Right ventricle myocardium superior (tissue), 1 donor: ENCODE data around the gene TMEM217. TPM values are rescaled to one million over a fixed set of nuclear protein-coding genes. Genes with fewer than 3 reads are reported as not detected.

ENCODE experiments used
- ATAC-seq: fragments of 200-7000 bp; cut with Tn5 transposase; one replicate; pipeline ENCODE4 v1.9.1; 2020; ENCODE audit warnings: mild to moderate bottlenecking; ENCODE audit not compliant: poor library complexity
- DNase-seq: peaks from one replicate; pipeline ENCODE4 v3.0.0-alpha.2; 2020
- intact Hi-C: fragments of 100-400 bp; cut with DNase I; formaldehyde crosslinking; loops from one replicate; pipeline ENCODE4 v1.11.2; 2022
- total RNA-seq: library from RNA; stranded (reverse); fragmentation: NEBNext Ultra II Directional; extraction: Animal tissue kit (Norgen Biotek cat#: 25700); gene quantifications from one replicate; pipeline ENCODE4 v1.2.1, GENCODE V29; 2021
- donor health status: DM: no; HTN: yes; CAD: no; lungs with severe emphysema.

The TMEM217 gene
- total RNA-seq, 1 donor from 2014 or later = not detected

GRCh38 chr6:37283268-37283667 lies 25.3 kb upstream of the TMEM217 start:
- ATAC-seq (no peak), DNase-seq (no peak)
- intact Hi-C loops = no loop called here

GRCh38 chr6:37282371-37282770 lies 24.4 kb upstream of the TMEM217 start:
- intact Hi-C loops = no loop called here
- ATAC-seq (no peak), DNase-seq (no peak)

GRCh38 chr6:37280162-37280887 lies 22.4 kb upstream of the TMEM217 start:
- intact Hi-C loops = no loop called here
- DNase-seq (no peak), ATAC-seq (no peak)

GRCh38 chr6:37279366-37280134 lies 21.6 kb upstream of the TMEM217 start:
- no peak for DNase-seq
- peak; percentile 78 for ATAC-seq
- intact Hi-C loops = no loop called here

- ATAC-seq (no peak), DNase-seq (no peak)
- intact Hi-C loops = no loop called here
Measured at GRCh38 chr6:37277001-37277409, 19.1 kb upstream of the TMEM217 start.

- DNase-seq (no peak), ATAC-seq (no peak)
- intact Hi-C loops = no loop called here
Measured at GRCh38 chr6:37275350-37275749, 17.4 kb upstream of the TMEM217 start.

GRCh38 chr6:37273690-37274089 lies 15.7 kb upstream of the TMEM217 start:
- intact Hi-C loops = no loop called here
- DNase-seq (no peak), ATAC-seq (no peak)

- no peak for ATAC-seq
- intact Hi-C loops = no loop called here
- DNase-seq = no peak
Measured at GRCh38 chr6:37272834-37273566, 15.1 kb upstream of the TMEM217 start.

- ATAC-seq (no peak), DNase-seq (no peak)
- intact Hi-C loops = no loop called here
Measured at GRCh38 chr6:37269105-37269504, 11.2 kb upstream of the TMEM217 start.

- intact Hi-C loops = no loop called here
- no peak for ATAC-seq
- DNase-seq = no peak
Measured at GRCh38 chr6:37265860-37266259, 7.9 kb upstream of the TMEM217 start.

GRCh38 chr6:37265001-37265400 lies 7.1 kb upstream of the TMEM217 start:
- intact Hi-C loops = no loop called here
- ATAC-seq = no peak
- no peak for DNase-seq

- ATAC-seq = no peak
- no peak for DNase-seq
- intact Hi-C loops = no loop called here
Measured at GRCh38 chr6:37262446-37263026, 4.6 kb upstream of the TMEM217 start.

GRCh38 chr6:37261198-37261597 lies 3.3 kb upstream of the TMEM217 start:
- intact Hi-C loops = no loop called here
- ATAC-seq (no peak), DNase-seq (no peak)

GRCh38 chr6:37260444-37260843 lies 2.5 kb upstream of the TMEM217 start:
- intact Hi-C loops = no loop called here
- ATAC-seq = no peak

GRCh38 chr6:37260040-37260439 lies 2.1 kb upstream of the TMEM217 start:
- no peak for DNase-seq
- intact Hi-C loops = no loop called here
- ATAC-seq = no peak

More at GRCh38 chr6:37260444-37260843, 2.5 kb upstream of the TMEM217 start:
- DNase-seq = no peak

GRCh38 chr6:37259191-37259590 lies 1.2 kb upstream of the TMEM217 start:
- no peak for ATAC-seq

GRCh38 chr6:37258405-37259105 lies 611 bp upstream of the TMEM217 start:
- DNase-seq (no peak), ATAC-seq (no peak)
- intact Hi-C loops = no loop called here

More at GRCh38 chr6:37259191-37259590, 1.2 kb upstream of the TMEM217 start:
- intact Hi-C loops = no loop called here
- DNase-seq = no peak

- DNase-seq (no peak), ATAC-seq (no peak)
- intact Hi-C loops = no loop called here
Measured at GRCh38 chr6:37257320-37257633, 667 bp downstream of the TMEM217 start.
